HG03039 (cell line): ENCODE data around the gene MUC3A.
"Not testable (repeated sequence)": the region's sequence is repeated elsewhere in the genome, so short reads cannot be mapped to it uniquely, and the experiment has no call there.

Source experiments
- ATAC-seq: cut with Tn5 transposase; IDR thresholded peaks from one replicate; pipeline ENCODE4 v1.9.1; 2021; ENCODE audit warnings: mild to moderate bottlenecking, moderate library complexity; ENCODE audit not compliant: unreplicated experiment

MUC3A gene, protein sequence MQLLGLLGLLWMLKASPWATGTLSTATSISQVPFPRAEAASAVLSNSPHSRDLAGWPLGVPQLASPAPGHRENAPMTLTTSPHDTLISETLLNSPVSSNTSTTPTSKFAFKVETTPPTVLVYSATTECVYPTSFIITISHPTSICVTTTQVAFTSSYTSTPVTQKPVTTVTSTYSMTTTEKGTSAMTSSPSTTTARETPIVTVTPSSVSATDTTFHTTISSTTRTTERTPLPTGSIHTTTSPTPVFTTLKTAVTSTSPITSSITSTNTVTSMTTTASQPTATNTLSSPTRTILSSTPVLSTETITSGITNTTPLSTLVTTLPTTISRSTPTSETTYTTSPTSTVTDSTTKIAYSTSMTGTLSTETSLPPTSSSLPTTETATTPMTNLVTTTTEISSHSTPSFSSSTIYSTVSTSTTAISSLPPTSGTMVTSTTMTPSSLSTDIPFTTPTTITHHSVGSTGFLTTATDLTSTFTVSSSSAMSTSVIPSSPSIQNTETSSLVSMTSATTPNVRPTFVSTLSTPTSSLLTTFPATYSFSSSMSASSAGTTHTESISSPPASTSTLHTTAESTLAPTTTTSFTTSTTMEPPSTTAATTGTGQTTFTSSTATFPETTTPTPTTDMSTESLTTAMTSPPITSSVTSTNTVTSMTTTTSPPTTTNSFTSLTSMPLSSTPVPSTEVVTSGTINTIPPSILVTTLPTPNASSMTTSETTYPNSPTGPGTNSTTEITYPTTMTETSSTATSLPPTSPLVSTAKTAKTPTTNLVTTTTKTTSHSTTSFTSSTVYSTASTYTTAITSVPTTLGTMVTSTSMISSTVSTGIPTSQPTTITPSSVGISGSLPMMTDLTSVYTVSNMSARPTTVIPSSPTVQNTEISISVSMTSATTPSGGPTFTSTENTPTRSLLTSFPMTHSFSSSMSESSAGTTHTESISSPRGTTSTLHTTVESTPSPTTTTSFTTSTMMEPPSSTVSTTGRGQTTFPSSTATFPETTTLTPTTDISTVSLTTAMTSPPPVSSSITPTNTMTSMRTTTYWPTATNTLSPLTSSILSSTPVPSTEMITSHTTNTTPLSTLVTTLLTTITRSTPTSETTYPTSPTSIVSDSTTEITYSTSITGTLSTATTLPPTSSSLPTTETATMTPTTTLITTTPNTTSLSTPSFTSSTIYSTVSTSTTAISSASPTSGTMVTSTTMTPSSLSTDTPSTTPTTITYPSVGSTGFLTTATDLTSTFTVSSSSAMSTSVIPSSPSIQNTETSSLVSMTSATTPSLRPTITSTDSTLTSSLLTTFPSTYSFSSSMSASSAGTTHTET (N-terminal part only)

DNA sequence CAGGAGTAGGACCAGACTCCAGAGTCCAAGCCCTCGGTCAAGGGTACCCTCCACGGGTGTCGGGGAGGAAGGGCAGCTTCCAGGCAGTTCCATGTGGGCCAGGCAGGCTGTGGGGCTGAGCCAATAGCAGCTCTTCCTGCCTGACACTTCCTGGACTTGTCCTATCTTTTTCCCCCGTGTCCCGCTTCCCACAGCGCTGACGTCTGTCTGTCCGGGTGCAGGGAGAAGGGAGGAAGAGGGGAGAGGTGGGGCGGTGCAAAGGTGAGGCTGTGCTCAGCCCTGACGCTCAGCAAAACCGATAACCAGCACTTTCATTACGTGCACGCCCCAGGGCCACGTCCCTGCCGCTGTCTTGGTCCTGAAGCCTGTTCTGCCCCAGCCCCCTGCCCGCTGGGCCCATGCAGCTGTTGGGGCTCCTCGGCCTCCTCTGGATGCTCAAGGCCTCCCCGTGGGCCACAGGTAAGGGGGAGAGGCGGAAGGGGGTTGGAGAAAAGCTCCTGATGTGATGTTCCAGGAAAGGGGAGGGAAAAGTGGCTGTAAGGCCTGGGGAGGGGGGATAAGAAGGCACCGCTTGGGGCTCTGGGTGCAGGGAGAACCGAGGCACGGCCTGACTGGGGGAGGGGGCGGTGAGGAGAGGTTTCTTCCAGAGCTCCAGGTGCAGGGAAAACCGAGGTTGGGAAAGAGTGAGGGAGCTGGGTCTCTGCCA is at the start of gene MUC3A:
MUC3A (plus strand) TSS at position 308 of the 706 bp plus-strand sequence; CDS start at position 399, 91 bp downstream.
- no peak for ATAC-seq

DNA sequence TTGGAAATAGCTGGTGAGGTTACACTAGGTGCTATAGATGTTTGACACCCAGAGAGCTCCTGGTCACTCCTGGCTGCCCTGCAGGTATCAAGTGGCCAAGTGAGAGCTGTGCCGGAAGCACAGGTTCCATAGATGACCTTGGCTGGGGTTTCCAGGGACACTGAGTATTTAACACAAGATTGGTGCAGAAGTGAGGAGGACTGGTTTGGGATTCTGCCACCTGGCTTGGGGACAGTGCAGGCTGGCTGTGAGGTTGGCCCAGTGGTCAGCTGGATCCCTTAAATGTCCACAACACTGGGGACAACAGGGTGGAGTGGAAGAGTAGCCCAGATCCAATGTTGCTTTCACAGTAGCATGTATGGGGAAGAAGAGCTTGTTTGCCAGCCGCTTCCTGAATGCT is 48.4 kb upstream of the MUC3A start:
- no peak for ATAC-seq

DNA sequence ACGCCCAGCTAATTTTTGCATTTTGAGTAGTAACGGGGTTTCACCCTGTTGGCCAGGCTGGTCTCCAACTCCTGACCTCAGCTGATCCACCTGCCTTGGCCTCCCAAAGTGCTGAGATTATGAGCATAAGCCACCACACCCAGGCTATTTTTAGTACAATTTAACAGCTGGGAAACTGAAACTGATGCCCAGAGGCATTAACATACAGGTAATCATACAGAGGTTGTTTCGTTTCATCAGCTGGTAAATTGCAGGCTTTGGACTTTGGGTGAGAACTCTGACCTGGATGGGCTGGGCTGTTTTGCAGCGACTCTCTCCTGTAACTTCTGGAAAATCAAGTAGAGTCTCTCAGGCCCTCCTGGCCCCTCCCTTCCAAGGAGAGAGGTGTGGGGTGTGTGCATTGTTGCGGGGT is 47.4 kb upstream of the MUC3A start:
- ATAC-seq: no peak

DNA sequence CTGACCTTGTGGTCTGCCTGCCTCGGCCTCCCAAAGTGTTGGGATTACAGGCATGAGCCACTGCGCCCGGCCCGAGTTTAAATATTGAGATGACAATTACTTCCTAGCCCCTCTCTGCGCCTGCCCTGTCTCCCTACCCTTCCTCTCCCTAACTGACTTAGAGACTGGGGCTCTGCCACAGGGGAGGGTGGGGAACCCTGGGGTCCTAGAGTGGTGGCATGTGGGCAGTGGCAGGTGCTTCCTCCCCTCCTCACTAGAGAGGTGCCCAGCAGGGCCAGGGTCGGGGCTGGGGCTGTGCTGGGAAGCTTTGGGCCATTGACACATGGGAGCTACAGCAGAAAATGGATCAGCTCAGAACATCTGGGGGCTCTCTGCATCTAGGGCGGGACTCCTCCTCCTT is 46.7 kb upstream of the MUC3A start:
- ATAC-seq: no peak

DNA sequence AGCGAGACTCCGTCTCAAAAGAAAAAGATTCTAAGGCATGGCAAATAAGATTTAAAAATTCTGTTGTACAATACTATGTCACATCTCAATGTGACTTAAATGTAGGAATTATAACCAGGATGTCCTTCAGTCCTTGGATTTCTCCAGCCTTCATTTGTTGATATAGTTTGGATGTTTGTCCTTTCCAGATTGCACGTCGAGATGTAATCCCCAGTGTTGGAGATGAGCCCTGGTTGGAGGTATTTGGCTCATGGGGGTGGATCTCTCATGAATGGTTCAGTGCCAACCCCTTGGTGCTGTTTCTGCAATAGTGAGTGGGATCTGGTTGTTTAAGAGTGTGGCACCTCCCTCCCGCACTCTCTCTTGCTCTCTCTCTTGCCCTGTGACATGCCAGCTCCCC is 40.8 kb upstream of the MUC3A start:
- no peak for ATAC-seq

DNA sequence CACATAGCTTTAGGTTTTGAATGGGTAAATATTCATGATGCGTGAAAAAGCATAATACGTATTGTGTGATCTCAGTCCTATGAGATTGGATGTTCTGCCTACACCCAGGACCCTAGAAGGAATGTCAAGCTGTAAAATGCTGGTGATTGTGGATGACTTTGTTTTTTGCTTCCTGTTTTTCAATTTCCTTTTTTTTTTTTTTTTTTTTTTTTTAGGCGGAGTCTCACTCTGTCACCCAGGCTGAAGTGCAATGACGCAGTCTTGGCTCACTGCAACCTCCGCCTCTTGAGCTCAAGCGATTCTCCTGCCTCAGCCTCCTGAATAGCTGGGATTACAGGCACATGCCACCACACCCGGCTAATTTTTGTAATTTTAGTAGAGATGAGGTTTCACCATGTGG is 38.9 kb upstream of the MUC3A start:
- ATAC-seq: not testable (repeated sequence)

DNA sequence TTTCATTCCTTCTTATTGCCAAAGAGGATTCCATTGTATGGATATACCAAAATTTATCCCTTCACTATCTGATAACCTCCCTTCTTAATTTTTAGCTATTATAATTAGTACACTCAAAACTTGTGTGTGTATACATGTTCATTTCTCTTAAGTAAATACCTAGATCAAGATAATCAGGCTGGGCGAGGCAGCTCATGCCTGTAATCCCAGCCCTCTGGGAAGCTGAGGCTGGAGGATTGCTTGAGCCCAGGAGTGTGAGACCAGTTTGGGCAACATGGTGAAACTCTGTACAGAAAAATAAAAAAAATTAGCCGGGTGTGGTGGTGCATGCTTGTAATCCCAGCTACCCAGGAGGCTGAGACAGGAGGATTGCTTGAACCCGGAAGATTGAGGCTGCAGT is 37.9 kb upstream of the MUC3A start:
- ATAC-seq: no peak

DNA sequence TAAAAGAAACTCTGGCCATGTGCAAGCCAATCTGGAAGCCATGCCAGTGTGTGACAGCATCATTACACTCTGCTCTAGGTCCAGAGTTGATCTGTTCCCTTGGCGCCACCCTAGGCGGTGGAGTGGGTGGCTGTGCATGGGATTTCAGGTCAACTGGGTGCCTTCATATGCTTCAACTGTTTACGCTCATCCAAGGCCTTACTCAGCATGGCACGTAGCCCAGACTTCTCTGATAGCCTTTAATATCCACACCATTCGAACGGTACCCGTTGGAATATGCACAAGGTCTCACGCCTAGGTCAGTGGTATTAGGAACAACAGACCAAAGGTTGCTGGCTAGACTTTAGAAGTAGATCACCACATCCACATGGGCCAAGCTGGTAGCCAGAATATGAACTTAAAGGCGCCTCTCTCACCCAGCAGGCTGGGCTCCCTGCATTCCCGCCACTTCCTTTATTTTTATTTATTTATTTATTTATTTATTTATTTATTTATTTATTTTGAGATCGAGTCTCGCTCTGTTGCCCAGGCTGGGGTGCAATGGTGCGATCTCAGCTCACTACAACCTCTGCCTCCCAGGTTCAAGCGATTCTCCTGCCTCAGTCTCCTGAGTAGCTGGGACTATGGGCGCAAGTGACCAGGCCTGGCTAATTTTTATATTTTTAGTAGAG is 35.0 kb upstream of the MUC3A start:
- no peak for ATAC-seq

DNA sequence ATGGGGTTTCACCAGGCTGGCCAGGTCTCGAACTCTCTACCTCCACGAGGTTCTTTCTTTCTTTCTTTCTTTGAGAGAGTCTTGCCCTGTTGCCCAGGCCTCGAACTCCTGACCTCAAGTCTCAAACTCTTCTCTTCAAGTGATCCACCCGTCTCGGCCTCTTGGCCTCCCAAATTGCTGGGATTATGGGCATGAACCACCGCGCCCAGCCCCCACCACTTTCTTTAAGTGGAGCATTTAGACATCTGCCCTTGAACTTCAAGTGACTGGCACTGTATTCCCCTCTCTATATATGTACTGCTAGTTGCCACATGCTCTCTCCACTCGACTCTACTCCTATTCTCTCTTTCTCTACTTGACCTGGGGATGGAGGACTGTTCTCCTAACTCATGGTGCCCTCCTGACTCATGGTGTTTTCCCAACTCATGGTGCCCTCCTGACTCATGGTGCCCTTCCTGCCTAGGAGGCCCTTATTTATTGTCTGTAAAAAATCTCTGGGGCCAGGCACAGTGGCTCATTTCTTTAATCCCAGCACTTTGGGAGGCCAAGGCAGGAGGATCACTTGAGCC is 34.4 kb upstream of the MUC3A start:
- no peak for ATAC-seq

DNA sequence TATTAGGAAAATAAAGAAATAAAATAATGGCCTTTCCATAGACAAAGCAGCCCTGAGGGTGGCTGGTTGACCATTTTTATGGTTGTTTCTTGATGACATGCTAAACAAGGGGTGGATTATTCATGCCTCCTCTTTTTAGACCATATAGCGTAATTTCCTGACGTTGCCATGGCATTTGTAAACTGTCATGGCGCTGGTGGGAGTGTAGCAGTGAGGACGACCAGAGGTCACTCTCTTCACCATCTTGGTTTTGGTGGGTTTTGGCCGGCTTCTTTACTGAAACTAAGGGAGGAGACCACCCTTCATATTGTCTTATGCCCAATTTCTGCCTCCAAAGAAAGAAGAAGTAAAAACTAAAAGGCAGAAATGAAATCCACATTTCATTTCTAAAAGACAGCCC is 30.0 kb upstream of the MUC3A start:
- not testable (repeated sequence) for ATAC-seq

DNA sequence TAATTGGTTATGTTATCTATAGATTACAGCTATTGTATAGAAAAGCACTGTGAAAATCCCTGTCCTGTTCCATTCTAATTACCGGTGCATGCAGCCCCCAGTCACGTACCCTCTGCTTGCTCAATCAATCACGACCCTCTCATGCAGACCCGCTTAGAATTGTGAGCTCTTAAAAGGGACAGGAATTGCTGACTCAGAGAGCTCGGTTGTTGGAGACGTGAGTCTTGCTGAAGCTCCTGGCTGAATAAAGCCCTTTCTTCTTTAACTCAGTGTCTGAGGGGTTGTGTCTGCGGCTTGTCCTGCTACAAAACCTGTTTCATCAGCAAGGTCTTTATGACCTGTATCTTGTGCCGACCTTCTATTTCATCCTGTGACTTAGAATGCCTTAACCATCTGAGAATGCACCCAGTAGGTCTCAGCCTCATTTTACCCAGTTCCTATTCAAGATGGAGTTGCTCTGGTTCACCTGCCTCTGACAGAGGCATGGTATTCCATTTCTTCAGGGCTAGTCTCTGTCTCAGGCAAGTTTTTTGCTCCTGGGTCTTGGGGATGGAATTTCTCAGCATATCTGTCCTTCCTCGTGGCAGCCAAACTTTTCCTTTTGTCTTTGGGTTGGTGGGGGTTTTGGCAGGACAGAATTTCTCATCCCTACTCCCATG is 29.4 kb upstream of the MUC3A start:
- not testable (repeated sequence) for ATAC-seq

DNA sequence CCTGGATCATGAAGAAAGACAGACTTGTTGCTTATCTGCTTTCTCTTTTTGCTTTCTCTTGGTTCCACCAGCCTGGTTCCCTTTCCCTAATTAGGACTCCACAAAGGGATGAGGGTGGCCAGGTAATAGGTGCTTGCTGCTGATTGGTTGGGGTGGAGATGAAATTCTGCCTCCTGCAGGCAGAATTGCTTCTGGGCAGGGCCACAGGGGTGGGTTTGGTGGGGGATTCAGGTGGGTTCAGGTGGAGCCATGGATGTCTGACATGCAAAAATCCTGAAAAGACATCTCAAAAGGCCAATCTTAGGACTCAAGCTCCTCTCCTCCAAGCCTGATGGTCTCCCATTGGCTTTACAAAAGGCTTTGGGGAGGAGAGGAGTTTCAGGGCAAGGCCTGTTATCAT is 28.3 kb upstream of the MUC3A start:
- ATAC-seq: no peak

DNA sequence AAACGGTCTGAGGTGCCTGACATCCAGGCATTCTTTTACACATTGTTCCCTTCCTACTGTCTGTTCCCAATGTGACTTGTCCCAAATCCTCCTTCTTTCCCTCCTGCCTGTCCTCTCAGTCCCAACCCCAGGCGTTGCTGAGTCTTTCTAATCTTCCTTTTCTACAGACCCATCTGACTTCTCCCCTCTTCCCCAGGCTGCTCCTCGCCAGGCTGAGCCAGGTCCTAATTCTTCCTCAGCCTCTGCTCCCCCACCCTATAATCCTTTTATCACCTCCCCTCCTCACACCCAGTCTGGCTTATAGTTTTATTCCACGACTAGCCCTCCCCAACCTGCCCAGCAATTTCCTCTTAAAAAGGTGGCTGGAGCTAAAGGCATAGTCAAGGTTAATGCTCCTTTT is 25.7 kb upstream of the MUC3A start:
- not testable (repeated sequence) for ATAC-seq

DNA sequence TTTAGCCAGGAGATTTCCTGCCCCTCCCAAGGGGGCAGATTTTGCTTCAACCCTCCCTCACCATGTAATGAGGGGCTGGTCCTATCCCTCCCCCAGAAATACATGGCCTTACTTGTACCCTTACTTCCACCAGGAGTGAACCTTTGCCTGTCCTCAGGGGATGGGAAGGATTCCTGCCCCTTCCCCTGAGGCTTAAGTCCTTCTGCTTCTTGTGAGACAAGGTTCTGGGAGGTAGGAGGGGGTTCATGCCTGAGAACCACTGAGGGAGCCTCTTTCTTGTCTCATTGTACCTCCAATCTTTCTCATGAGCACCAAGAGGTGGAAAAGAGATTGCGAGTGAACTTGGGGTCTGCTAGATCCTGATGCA is 19.5 kb upstream of the MUC3A start:
- no peak for ATAC-seq

DNA sequence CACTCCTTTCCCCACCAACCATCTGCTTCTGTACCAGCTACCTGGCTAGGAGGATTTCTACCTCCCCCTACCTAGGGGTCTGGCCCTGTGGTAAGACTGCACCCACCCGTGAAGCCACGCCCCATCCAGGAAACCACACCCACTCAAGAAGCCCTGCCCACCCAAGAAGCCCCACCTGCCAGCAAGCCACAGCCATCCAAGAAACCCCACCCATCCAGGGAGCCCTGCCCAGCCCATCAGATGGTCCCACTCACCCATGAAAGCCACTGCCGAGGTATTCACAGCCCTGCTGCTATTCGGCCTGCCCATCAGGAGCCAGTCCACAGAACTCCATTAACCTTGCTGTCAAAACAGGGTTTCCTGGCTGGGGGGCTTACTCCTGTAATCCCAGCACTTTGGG is 15.6 kb upstream of the MUC3A start:
- no peak for ATAC-seq

DNA sequence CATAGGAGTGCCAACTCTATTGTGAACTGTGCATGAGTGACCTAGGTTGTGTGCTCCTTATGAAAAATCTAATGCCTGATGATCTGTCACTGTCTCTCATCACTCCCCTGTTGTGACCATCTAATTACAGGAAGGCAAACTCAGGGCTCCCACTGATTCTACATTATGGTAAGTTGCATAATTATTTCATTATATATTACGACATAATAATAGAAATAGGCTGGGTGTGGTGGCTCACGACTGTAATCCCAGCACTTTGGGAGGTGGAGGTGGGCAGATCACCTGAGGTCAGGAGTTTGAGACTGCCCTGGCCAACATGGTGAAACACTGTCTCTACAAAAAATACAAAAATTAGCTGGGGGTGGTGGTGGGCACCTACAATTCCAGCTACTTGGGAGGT is 14.0 kb upstream of the MUC3A start:
- ATAC-seq: not testable (repeated sequence)

DNA sequence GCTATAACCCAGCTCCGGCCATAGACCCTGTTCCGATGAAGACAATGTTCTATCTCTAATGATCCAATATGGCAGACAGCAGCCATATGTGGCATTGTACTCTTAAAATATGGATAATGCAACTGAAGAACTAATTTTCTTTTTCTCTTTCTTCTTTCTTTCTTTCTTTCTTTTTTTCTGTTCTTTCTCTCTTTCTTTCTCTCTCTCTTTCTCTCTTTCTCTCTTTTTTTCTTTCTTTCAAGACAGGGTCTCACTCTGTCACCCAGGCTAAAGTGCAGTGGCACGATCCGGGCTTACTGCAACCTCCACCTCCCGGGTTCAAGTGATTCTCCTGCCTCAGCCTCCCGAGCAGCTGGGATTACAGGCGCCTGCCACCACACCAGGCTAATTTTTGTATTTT is 13.2 kb upstream of the MUC3A start:
- not testable (repeated sequence) for ATAC-seq

DNA sequence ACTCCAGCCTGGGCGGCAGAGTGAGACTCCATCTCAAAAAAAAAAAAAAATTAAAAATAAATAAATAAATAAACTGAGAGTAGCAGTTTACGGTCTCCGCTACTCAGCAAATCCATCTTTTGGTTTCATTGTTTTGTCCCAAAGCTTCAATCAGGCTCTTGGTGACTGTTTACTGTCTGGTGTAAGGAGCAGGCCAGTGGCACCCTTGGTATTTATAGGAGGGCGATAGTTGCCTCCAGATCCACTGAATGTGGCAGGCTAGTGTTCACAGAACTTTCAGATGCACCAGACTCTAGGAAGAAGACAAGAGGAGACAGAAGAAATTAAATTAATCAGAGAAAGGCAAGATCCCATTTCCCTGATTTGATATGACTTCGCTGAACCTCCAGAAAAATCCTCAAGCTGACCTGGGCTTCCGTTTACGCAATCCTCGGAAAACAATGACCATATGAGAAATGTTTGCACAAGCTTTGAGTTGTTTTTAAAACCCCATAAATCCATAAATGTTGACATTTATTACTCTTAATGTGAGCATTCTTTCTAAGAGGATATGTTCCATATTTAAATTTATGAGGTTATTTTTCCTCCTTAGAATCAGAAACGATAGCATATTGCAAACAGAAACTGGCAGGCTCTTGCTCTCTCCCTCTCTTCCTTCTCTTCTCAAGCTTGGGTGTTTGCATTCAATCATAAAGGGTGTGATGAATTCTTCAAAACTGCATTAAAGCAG is 7.1 kb upstream of the MUC3A start:
- ATAC-seq: no peak
